Neural progenitor cell (in vitro differentiated cells): ENCODE results near the gene RNF14. TPM values are rescaled to one million over a fixed set of nuclear protein-coding genes. Genes with fewer than 3 reads are reported as not detected.

Experiments
- DNase-seq: peaks from one replicate; pipeline ENCODE4 v3.0.0-alpha.2; 2016; ENCODE audit warnings: low spot score
- H2AFZ ChIP-seq: fragments of 200-600 bp; sonication (generic); replicated peaks from 2 replicates; pipeline ENCODE4 v1.6.1; 2016; ENCODE audit warnings: antibody characterized with exemption
- H3F3A ChIP-seq: fragments of 200-600 bp; sonication (generic); 2 replicates; pipeline ENCODE4 v1.6.1; 2016; ENCODE audit warnings: antibody characterized with exemption, low read depth
- H3K27ac ChIP-seq: fragments of 200-600 bp; sonication (generic); 2 replicates; pipeline ENCODE4 v1.5.1; 2016; ENCODE audit warnings: mild to moderate bottlenecking
- H3K27me3 ChIP-seq: fragments of 200-600 bp; sonication (generic); 2 replicates; pipeline ENCODE4 v1.6.1; 2016; ENCODE audit warnings: mild to moderate bottlenecking, moderate library complexity
- H3K36me3 ChIP-seq: fragments of 200-600 bp; sonication (generic); 2 replicates; pipeline ENCODE4 v1.5.1; 2016
- H3K4me1 ChIP-seq: fragments of 200-600 bp; sonication (generic); 2 replicates; pipeline ENCODE4 v1.6.1; 2016; ENCODE audit warnings: mixed run types
- H3K4me2 ChIP-seq: fragments of 200-600 bp; sonication (generic); 2 replicates; pipeline ENCODE4 v1.6.1; 2016
- H3K4me3 ChIP-seq: fragments of 200-600 bp; sonication (generic); 2 replicates; pipeline ENCODE4 v1.5.1; 2016
- H3K79me2 ChIP-seq: fragments of 200-600 bp; sonication (generic); 2 replicates; pipeline ENCODE4 v1.6.1; 2016; ENCODE audit warnings: low read depth
- H3K9ac ChIP-seq: fragments of 200-600 bp; sonication (generic); 2 replicates; pipeline ENCODE4 v1.6.1; 2016
- H3K9me3 ChIP-seq: fragments of 200-600 bp; sonication (generic); 2 replicates; pipeline ENCODE4 v1.5.1; 2016; ENCODE audit warnings: low read depth
- H4K20me1 ChIP-seq: fragments of 200-600 bp; sonication (generic); 2 replicates; pipeline ENCODE4 v1.6.1; 2016; ENCODE audit warnings: low read depth
- H3K27ac Mint-ChIP-seq: 3 replicates; pipeline ENCODE4 v1.8.0; 2021; ENCODE audit warnings: mixed read lengths
- H3K27me3 Mint-ChIP-seq: 2 replicates; pipeline ENCODE4 v1.8.0; 2022; ENCODE audit warnings: low read depth, mild to moderate bottlenecking, inconsistent platforms, moderate library complexity, mixed read lengths; ENCODE audit not compliant: insufficient read depth
- H3K36me3 Mint-ChIP-seq: 3 replicates; pipeline ENCODE4 v1.8.0; 2021; ENCODE audit warnings: mixed read lengths
- H3K4me1 Mint-ChIP-seq: 3 replicates; pipeline ENCODE4 v1.8.0; 2021; ENCODE audit warnings: mixed read lengths
- H3K4me3 Mint-ChIP-seq: 3 replicates; pipeline ENCODE4 v1.8.0; 2021; ENCODE audit warnings: mild to moderate bottlenecking, moderate library complexity, mixed read lengths
- H3K9me3 Mint-ChIP-seq: 3 replicates; pipeline ENCODE4 v1.8.0; 2020; ENCODE audit warnings: mixed read lengths
- EZH2 ChIP-seq: fragments of 200-600 bp; sonication (generic); IDR thresholded peaks from 2 replicates; pipeline ENCODE4 v1.6.1; 2017; ENCODE audit warnings: antibody characterized with exemption, mild to moderate bottlenecking, moderate library complexity
- EZH2phosphoT487 ChIP-seq: fragments of 200-600 bp; sonication (generic); IDR thresholded peaks from 2 replicates; pipeline ENCODE4 v1.6.1; 2017; ENCODE audit warnings: antibody characterized with exemption
- total RNA-seq: library from RNA; depleted of rRNA; stranded (reverse); fragments of >200 nt; gene quantifications from 2 replicates; pipeline ENCODE4 v1.2.3, GENCODE V29; 2015; ENCODE audit warnings: low replicate concordance
- TF ChIP-seq, protein P1 (sequence below): fragments of 200-600 bp; sonication (generic); IDR thresholded peaks from 2 replicates; pipeline ENCODE4 v1.5.1; 2017; ENCODE audit warnings: antibody characterized with exemption, mild to moderate bottlenecking

RNF14 gene
- total RNA-seq, 1 donor from 2014 or later: 41.2 TPM

DNA sequence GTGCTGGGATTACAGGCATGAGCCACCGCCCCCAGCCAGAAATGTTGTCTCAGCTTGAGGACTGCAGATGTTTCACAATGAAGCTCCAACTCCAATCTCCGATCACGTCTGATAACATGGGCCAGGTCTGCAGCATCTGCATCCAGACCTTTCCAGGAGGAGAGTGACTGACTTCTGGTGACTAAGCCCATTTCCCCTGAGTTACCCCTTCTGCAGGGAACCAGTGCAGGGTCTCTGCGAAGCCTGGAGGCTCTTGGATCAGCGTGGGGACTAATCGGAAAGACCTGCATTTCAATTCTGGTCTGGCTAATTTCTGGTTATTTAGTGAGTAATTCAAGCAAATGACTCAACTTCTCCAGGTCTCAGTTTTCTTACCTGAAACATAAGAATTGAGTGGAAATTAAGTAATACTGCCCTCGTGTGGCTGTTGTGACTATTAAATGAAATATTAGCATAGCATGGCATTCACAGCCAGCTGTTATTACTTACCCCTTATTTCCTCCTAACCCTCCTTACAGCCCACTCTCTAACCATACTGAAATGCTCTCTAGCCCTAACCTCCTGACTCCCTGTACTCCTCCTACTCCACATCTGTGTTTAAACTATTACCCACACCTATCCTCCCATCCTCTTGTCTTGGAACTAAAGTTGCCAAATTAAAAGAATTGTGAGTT lies 46.1 kb downstream of the RNF14 start:
- Histone ChIP-seq H2AFZ (no peak overlapping the region), H3K4me3 (no peak overlapping the region), H3K9ac (no peak overlapping the region), H3F3A (peaks cover 8% of the 10 kb centered on the region), H4K20me1 (no peaks in the 10 kb centered on the region), H3K79me2 (no peaks in the 10 kb centered on the region), H3K27me3 (no peaks in the 10 kb centered on the region), H3K36me3 (no peaks in the 10 kb centered on the region), H3K4me2 (no peak overlapping the region), H3K4me1 (peaks cover 5% of the 10 kb centered on the region), H3K27ac (no peak overlapping the region), H3K9me3 (no peaks in the 10 kb centered on the region)
- Mint-ChIP-seq H3K4me1 (peaks cover 16% of the 10 kb centered on the region), H3K27me3 (no peaks in the 10 kb centered on the region), H3K36me3 (no peaks in the 10 kb centered on the region), H3K4me3 (peak overlapping the region; percentile 2), H3K9me3 (peaks cover 1% of the 10 kb centered on the region), H3K27ac (no peak overlapping the region)
- peak; percentile 44 for DNase-seq
- TF ChIP-seq EZH2phosphoT487: no peak
- TF ChIP-seq EZH2: no peak
- TF ChIP-seq, protein P1, sequence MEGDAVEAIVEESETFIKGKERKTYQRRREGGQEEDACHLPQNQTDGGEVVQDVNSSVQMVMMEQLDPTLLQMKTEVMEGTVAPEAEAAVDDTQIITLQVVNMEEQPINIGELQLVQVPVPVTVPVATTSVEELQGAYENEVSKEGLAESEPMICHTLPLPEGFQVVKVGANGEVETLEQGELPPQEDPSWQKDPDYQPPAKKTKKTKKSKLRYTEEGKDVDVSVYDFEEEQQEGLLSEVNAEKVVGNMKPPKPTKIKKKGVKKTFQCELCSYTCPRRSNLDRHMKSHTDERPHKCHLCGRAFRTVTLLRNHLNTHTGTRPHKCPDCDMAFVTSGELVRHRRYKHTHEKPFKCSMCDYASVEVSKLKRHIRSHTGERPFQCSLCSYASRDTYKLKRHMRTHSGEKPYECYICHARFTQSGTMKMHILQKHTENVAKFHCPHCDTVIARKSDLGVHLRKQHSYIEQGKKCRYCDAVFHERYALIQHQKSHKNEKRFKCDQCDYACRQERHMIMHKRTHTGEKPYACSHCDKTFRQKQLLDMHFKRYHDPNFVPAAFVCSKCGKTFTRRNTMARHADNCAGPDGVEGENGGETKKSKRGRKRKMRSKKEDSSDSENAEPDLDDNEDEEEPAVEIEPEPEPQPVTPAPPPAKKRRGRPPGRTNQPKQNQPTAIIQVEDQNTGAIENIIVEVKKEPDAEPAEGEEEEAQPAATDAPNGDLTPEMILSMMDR: peak; percentile 57

- Mint-ChIP-seq H3K27me3 (peaks cover under 1% of the 10 kb centered on the region), H3K9me3 (peaks cover 6% of the 10 kb centered on the region), H3K4me3 (no peak overlapping the region), H3K27ac (no peak overlapping the region), H3K36me3 (peaks cover 2% of the 10 kb centered on the region), H3K4me1 (peaks cover 16% of the 10 kb centered on the region)
- no peak for DNase-seq
- H2AFZ ChIP-seq: no peak overlapping the region
- H3K36me3 ChIP-seq: no peaks in the 10 kb centered on the region
- H3F3A ChIP-seq: peaks cover 8% of the 10 kb centered on the region
- H3K27me3 ChIP-seq: no peaks in the 10 kb centered on the region
- H3K4me1 ChIP-seq: peaks cover 5% of the 10 kb centered on the region
- no peak overlapping the region for H3K9ac ChIP-seq
- no peak overlapping the region for H3K27ac ChIP-seq
- no peaks in the 10 kb centered on the region for H3K9me3 ChIP-seq
- no peaks in the 10 kb centered on the region for H3K79me2 ChIP-seq
- no peaks in the 10 kb centered on the region for H4K20me1 ChIP-seq
- H3K4me3 ChIP-seq: no peak overlapping the region
- no peak for TF ChIP-seq EZH2phosphoT487
- TF ChIP-seq, protein P1: no peak
- TF ChIP-seq EZH2: no peak
- no peak overlapping the region for H3K4me2 ChIP-seq
Observed at GRCh38 chr5:142015781-142016533, 47.1 kb downstream of the RNF14 start.

- peaks cover 2% of the 10 kb centered on the region for H3K36me3 Mint-ChIP-seq
- no peak for TF ChIP-seq EZH2phosphoT487
- TF ChIP-seq, protein P1: no peak
- no peak for TF ChIP-seq EZH2
- Histone ChIP-seq H4K20me1 (no peaks in the 10 kb centered on the region), H3K4me3 (no peak overlapping the region), H2AFZ (no peak overlapping the region), H3K79me2 (no peaks in the 10 kb centered on the region), H3K36me3 (no peaks in the 10 kb centered on the region), H3F3A (peaks cover 8% of the 10 kb centered on the region), H3K9ac (no peak overlapping the region), H3K4me1 (peaks cover 5% of the 10 kb centered on the region), H3K4me2 (no peak overlapping the region), H3K27ac (no peak overlapping the region), H3K27me3 (no peaks in the 10 kb centered on the region), H3K9me3 (no peaks in the 10 kb centered on the region)
- no peak overlapping the region for H3K27ac Mint-ChIP-seq
- H3K4me1 Mint-ChIP-seq: peaks cover 16% of the 10 kb centered on the region
- DNase-seq: no peak
- peaks cover 2% of the 10 kb centered on the region for H3K27me3 Mint-ChIP-seq
- no peak overlapping the region for H3K4me3 Mint-ChIP-seq
- peaks cover 6% of the 10 kb centered on the region for H3K9me3 Mint-ChIP-seq
Observed at GRCh38 chr5:142016556-142016955, 47.7 kb downstream of the RNF14 start.
